H1 (cell line): ENCODE results near the gene IFNK.

Experiments used
- EGR1 ChIP-seq: IDR thresholded peaks from 2 replicates; pipeline ENCODE4 v1.6.1; 2011; ENCODE audit warnings: low read depth, low read length, borderline replicate concordance
- EZH2 ChIP-seq: fragments of 200-600 bp; sonication (generic); IDR thresholded peaks from 2 replicates; pipeline ENCODE4 v1.7.1; 2012; ENCODE audit warnings: low read depth, mild to moderate bottlenecking, moderate library complexity, low read length, inconsistent platforms; ENCODE audit not compliant: severe bottlenecking
- MAFK ChIP-seq: IDR thresholded peaks from 2 replicates; pipeline ENCODE4 v1.6.1; 2012; ENCODE audit warnings: low read depth, mild to moderate bottlenecking, improper control_type of control experiment, low read length
- SRF ChIP-seq: IDR thresholded peaks from 2 replicates; pipeline ENCODE4 v1.6.1; 2011; ENCODE audit warnings: mild to moderate bottlenecking, low read depth, low read length, moderate library complexity
- TBP ChIP-seq: IDR thresholded peaks from 2 replicates; pipeline ENCODE4 v1.6.1; 2011; ENCODE audit warnings: low read depth, low read length, improper control_type of control experiment
- TF ChIP-seq, protein P1 (sequence below), 3 experiments: IDR thresholded peaks; 1 replicate in 2 of 3; 2 replicates in 1 of 3; pipeline versions ENCODE4 v1.5.1 to v1.6.1; 2011; ENCODE audit warnings: low read length in 3 of 3, mild to moderate bottlenecking in 3 of 3, inconsistent platforms in 2 of 3, low read depth in 1 of 3, moderate library complexity in 1 of 3; ENCODE audit not compliant: insufficient read depth in 1 of 3; ENCODE audit errors: control extremely low read depth in 1 of 3

DNA sequence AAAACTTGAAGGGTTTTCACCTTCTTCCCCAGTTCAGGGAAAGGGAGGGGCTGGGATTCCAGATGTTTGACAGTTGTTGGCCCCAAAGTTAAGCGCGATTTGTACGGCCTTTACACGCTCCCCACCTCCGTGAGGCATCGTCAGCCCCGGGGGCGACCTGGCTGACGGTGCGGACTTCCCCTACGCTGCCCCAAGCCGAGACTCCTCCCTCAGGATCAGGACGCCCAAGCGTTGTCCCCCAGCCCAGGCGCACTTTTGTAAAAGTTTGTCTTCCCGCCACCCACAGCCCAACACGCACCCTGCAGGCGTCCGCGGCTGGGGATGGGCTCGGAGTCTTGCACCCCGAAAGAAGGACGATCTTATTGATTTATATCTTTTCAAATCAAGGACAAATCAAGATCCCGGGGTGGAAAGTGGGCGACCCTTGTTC, 4.8 kb downstream of the IFNK start:
- TF ChIP-seq EGR1 (no peak), SRF (no peak), EZH2 (peak; percentile 30), MAFK (no peak), TBP (no peak)
- TF ChIP-seq, protein P1, sequence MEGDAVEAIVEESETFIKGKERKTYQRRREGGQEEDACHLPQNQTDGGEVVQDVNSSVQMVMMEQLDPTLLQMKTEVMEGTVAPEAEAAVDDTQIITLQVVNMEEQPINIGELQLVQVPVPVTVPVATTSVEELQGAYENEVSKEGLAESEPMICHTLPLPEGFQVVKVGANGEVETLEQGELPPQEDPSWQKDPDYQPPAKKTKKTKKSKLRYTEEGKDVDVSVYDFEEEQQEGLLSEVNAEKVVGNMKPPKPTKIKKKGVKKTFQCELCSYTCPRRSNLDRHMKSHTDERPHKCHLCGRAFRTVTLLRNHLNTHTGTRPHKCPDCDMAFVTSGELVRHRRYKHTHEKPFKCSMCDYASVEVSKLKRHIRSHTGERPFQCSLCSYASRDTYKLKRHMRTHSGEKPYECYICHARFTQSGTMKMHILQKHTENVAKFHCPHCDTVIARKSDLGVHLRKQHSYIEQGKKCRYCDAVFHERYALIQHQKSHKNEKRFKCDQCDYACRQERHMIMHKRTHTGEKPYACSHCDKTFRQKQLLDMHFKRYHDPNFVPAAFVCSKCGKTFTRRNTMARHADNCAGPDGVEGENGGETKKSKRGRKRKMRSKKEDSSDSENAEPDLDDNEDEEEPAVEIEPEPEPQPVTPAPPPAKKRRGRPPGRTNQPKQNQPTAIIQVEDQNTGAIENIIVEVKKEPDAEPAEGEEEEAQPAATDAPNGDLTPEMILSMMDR (IDR thresholded peaks at IDR 0.05; ENCODE audit: control extremely low read depth in 1 of 3, insufficient read depth in 1 of 3, low read depth in 1 of 3, low read length in 3 of 3): no peak
